RWPE2 (cell line): ENCODE results near the gene PPM1M.
A peak's percentile ranks its signal among the peaks of the same experiment; 100 is the strongest.

Experiments
- ATAC-seq: fragments of 200-7000 bp; cut with Tn5 transposase; 3 replicates; pipeline ENCODE4 v1.9.1; 2021; ENCODE audit warnings: low read depth
- DNase-seq: peaks from one replicate; pipeline ENCODE4 v3.0.0-alpha.2; 2020; ENCODE audit warnings: low spot score
- H3K27ac ChIP-seq: fragments of 450-650 bp; 2 replicates; pipeline ENCODE4 v1.5.1; 2017; ENCODE audit warnings: mild to moderate bottlenecking; ENCODE audit not compliant: poor library complexity, severe bottlenecking
- H3K27me3 ChIP-seq: fragments of 250-450 bp; sonication (Bioruptor Pico); 2 replicates; pipeline ENCODE4 v1.5.1; 2021; ENCODE audit warnings: mild to moderate bottlenecking, moderate library complexity; ENCODE audit not compliant: insufficient read depth, poor library complexity, severe bottlenecking
- H3K36me3 ChIP-seq: fragments of 250-450 bp; sonication (Bioruptor Pico); 2 replicates; pipeline ENCODE4 v1.5.1; 2020; ENCODE audit warnings: low read depth, mild to moderate bottlenecking, moderate library complexity
- H3K4me1 ChIP-seq: fragments of 250-450 bp; sonication (Bioruptor Pico); 2 replicates; pipeline ENCODE4 v1.5.1; 2021; ENCODE audit warnings: mild to moderate bottlenecking, moderate library complexity; ENCODE audit not compliant: insufficient read depth, poor library complexity, severe bottlenecking
- H3K4me3 ChIP-seq: fragments of 250-450 bp; sonication (Bioruptor Pico); 2 replicates; pipeline ENCODE4 v1.5.1; 2021; ENCODE audit warnings: mild to moderate bottlenecking, moderate library complexity; ENCODE audit not compliant: severe bottlenecking
- H3K9me3 ChIP-seq: fragments of 250-450 bp; sonication (Bioruptor Pico); 2 replicates; pipeline ENCODE4 v1.5.1; 2021; ENCODE audit warnings: mild to moderate bottlenecking, moderate library complexity; ENCODE audit not compliant: severe bottlenecking
- TF ChIP-seq, protein P1 (sequence below): fragments of 450-650 bp; IDR thresholded peaks from one replicate; pipeline ENCODE4 v1.5.1; 2017; ENCODE audit warnings: mild to moderate bottlenecking, moderate library complexity; ENCODE audit not compliant: poor library complexity, severe bottlenecking

PPM1M gene

DNA sequence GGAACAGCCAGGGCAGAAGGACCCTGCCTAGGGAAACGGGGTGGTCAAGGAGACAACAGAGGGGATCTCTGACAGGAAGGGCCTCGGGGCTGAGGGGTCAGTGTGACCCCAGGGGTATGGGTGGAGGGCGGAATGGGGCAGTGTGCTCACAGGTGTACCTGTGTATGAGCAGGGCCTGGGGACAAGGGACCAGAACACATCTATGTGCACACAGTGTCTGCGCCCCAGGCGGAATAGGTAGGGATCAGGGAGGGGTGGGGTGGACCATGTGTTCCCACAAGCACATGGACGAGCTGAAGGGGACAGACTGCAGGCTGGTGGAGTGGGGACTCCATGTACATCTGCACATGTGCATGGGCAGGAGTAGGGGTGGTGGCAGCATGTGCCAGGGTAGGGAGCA is 15.1 kb upstream of the PPM1M start:
- H3K4me3 ChIP-seq = no peak overlapping the region
- peaks cover 56% of the 10 kb centered on the region for H3K36me3 ChIP-seq
- H3K4me1 ChIP-seq = no peaks in the 10 kb centered on the region
- peak; percentile 58 for DNase-seq
- no peak overlapping the region for H3K27ac ChIP-seq
- no peak for ATAC-seq
- TF ChIP-seq, protein P1, sequence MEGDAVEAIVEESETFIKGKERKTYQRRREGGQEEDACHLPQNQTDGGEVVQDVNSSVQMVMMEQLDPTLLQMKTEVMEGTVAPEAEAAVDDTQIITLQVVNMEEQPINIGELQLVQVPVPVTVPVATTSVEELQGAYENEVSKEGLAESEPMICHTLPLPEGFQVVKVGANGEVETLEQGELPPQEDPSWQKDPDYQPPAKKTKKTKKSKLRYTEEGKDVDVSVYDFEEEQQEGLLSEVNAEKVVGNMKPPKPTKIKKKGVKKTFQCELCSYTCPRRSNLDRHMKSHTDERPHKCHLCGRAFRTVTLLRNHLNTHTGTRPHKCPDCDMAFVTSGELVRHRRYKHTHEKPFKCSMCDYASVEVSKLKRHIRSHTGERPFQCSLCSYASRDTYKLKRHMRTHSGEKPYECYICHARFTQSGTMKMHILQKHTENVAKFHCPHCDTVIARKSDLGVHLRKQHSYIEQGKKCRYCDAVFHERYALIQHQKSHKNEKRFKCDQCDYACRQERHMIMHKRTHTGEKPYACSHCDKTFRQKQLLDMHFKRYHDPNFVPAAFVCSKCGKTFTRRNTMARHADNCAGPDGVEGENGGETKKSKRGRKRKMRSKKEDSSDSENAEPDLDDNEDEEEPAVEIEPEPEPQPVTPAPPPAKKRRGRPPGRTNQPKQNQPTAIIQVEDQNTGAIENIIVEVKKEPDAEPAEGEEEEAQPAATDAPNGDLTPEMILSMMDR = no peak
- H3K9me3 ChIP-seq = no peaks in the 10 kb centered on the region
- H3K27me3 ChIP-seq = no peaks in the 10 kb centered on the region

DNA sequence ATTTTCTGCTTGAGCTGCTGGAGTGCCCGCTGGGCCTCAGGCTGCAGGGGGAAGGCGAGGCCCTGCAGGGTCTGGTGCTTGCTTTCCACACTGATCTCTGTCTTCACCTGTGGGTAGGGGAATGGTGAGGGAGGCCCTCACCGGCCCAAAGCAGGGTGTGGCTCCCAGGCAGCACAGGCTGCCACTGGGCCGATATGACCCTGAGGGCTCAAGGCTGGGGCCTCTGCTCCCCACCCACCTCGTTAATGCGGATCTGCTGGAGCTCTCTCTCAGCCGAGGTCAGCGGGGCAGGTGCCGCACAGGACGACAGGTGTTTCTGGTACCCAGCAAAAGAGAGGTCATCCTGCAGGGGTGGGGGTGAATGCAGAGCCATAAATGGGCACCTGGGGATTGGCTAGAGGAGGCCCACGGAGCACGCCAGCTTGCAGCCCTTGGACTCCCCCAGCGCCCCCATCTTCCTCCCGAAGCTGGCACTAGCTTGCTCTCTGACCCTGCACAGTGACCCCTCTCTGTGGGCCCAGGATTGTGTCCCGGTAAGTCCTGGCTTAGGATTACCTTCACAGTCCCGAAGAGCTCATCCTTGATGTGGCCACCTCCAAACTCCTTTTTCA is 14.6 kb upstream of the PPM1M start:
- ATAC-seq = no peak
- TF ChIP-seq, protein P1 = no peak
- no peaks in the 10 kb centered on the region for H3K4me1 ChIP-seq

GRCh38 chr3:52231502-52232278 is 13.9 kb upstream of the PPM1M start:
- no peak overlapping the region for H3K4me3 ChIP-seq
- DNase-seq = peak; percentile 76
- TF ChIP-seq, protein P1 = peak; percentile 91

More for the DNA sequence above, 14.6 kb upstream of the PPM1M start:
- peaks cover 56% of the 10 kb centered on the region for H3K36me3 ChIP-seq
- no peak overlapping the region for H3K27ac ChIP-seq
- no peaks in the 10 kb centered on the region for H3K27me3 ChIP-seq
- H3K4me3 ChIP-seq = no peak overlapping the region
- peak; percentile 38 for DNase-seq
- no peaks in the 10 kb centered on the region for H3K9me3 ChIP-seq

GRCh38 chr3:52232279-52233107 is 13.1 kb upstream of the PPM1M start:
- no peaks in the 10 kb centered on the region for H3K9me3 ChIP-seq
- H3K36me3 ChIP-seq = peaks cover 56% of the 10 kb centered on the region
- ATAC-seq (no peak), DNase-seq (peak; percentile 58)
- H3K4me1 ChIP-seq = peaks cover 7% of the 10 kb centered on the region
- no peak overlapping the region for H3K27ac ChIP-seq
- no peaks in the 10 kb centered on the region for H3K27me3 ChIP-seq
- TF ChIP-seq, protein P1 = no peak
- H3K4me3 ChIP-seq = no peak overlapping the region

More at GRCh38 chr3:52231502-52232278, 13.9 kb upstream of the PPM1M start:
- Histone ChIP-seq H3K27me3 (no peaks in the 10 kb centered on the region), H3K9me3 (no peaks in the 10 kb centered on the region), H3K4me1 (no peaks in the 10 kb centered on the region), H3K27ac (no peak overlapping the region), H3K36me3 (peaks cover 56% of the 10 kb centered on the region)
- ATAC-seq = peak; percentile 64
